Ecto neural progenitor cell (in vitro differentiated cells): ENCODE measurements around the gene TMEM82.

Experiments used
- DNase-seq: peaks from one replicate; pipeline ENCODE4 v3.0.0-alpha.2; 2018; ENCODE audit warnings: low spot score

The TMEM82 gene

GRCh38 chr1:15788624-15789301 lies 46.5 kb downstream of the TMEM82 start:
- no peak for DNase-seq

- no peak for DNase-seq
These were observed 53.8 kb downstream of the TMEM82 start for GRCh38 chr1:15796086-15796462.
